ENCODE results near the gene ATAT1. TPM values are rescaled to one million over a fixed set of nuclear protein-coding genes. Genes with fewer than 3 reads are reported as not detected.

ATAT1 gene
- 24.6 and 28.0 TPM in 2 replicates for total RNA-seq (2011; cell fraction: chromatin; rRNA removed; ENCODE audit: low replicate concordance)
- total RNA-seq (2011; cell fraction: nucleolus; rRNA removed), result 10.2 and 12.0 TPM in 2 replicates
- 21.6 and 43.5 TPM in 2 replicates for total RNA-seq (2011; cell fraction: nucleoplasm; rRNA removed)
- total RNA-seq (2014; rRNA removed), result 1.00 and 2.9 TPM in 2 replicates
- total RNA-seq (2014; rRNA removed; fragmentation: Illumina TruSeq; extraction: Trizol), result 1.5 and 1.7 TPM in 2 replicates
- total RNA-seq (2015; rRNA removed; fragmentation: Illumina TruSeq; extraction: Trizol), result 1.6 and 1.7 TPM in 2 replicates
- 3.7 and 4.1 TPM in 2 replicates for total RNA-seq (2021)
- polyA plus RNA-seq (2011; rRNA removed), result 4.2 and 7.4 TPM in 2 replicates
- polyA plus RNA-seq (2011; cell fraction: cytosol; rRNA removed), result 4.0 and 6.1 TPM in 2 replicates
- polyA plus RNA-seq (2011; cell fraction: nucleus; rRNA removed), result 38.2 and 41.0 TPM in 2 replicates
- polyA plus RNA-seq (2012), result 4.5 and 6.2 TPM in 2 replicates
- 4.3 and 5.8 TPM in 2 replicates for polyA plus RNA-seq (2014; fragmentation: Illumina TruSeq; extraction: Trizol)
- under 1 TPM; 0.65 to 0.71 TPM for polyA plus RNA-seq (2014; fragmentation: Nextera tagmentation; extraction: Ambion mirVana)
- 4.9 and 5.1 TPM in 2 replicates for polyA plus RNA-seq (2014; rRNA removed)
- polyA minus RNA-seq (2011; rRNA and poly(A)+ RNA removed), result 3.3 and 3.9 TPM in 2 replicates
- 1.5 and 2.3 TPM in 2 replicates for polyA minus RNA-seq (2011; cell fraction: cytosol; rRNA and poly(A)+ RNA removed)
- polyA minus RNA-seq (2011; cell fraction: nucleus; rRNA and poly(A)+ RNA removed), result 4.8 and 7.0 TPM in 2 replicates
- Bru-seq, nascent RNA, result percentile 52 among the genes with signal in this experiment
- percentile 62 among the genes with signal in this experiment for BruChase-seq, experiment 1, labeled RNA remaining after a 2-hour chase
- percentile 68 among the genes with signal in this experiment for BruChase-seq, experiment 2, labeled RNA remaining after a 6-hour chase
- long read RNA-seq, experiment 1, partial matches to known transcripts, result 5 of 8 reads
- long read RNA-seq, experiment 1, other reads (novel, unspliced or antisense), result 1 of 8 reads
- long read RNA-seq, experiment 2, partial matches to known transcripts, result 2 of 7 reads
- long read RNA-seq, experiment 2, other reads (novel, unspliced or antisense), result 2 of 7 reads
- long read RNA-seq, experiment 3, partial matches to known transcripts, result 0 of 2 reads
- long read RNA-seq, experiment 3, other reads (novel, unspliced or antisense), result 0 of 2 reads

GRCh38 chr6:30626484-30627366, at the start of gene ATAT1:
TSS of gene ATAT1 (plus strand) at chr6:30626874.
- Histone ChIP-seq H4K20me1 (replicated peaks; ENCODE audit: control insufficient read depth, insufficient read depth, low read length) (no peaks in the 10 kb centered on the region), H3K4me2 (ENCODE audit: insufficient read depth, low read length) (peak within 1 kb of the TSS; percentile 69), H3K36me3 (ENCODE audit: control insufficient read depth, insufficient read depth, low read length) (peaks cover 63% of the 10 kb centered on the region), H3K27ac (ENCODE audit: extremely low read depth, low read depth, low read length) (peak within 1 kb of the TSS; percentile 40; the same call in 1 of the 3 replicates), H3K4me3 (peak within 1 kb of the TSS; percentile 42), H3K9me3 (replicated peaks; ENCODE audit: control insufficient read depth, insufficient read depth, low read depth, low read length) (no peaks in the 10 kb centered on the region), H3K27me3 (ENCODE audit: control insufficient read depth in 2 of 2, insufficient read depth in 2 of 2, low read length in 2 of 2) (no peaks in the 10 kb centered on the region), H3K9ac (ENCODE audit: insufficient read depth in 1 of 2, low read depth in 2 of 2, low read length in 2 of 2) (peak within 1 kb of the TSS; percentile 46 to 84), H3K4me1 (replicated peaks in 1 of 2; ENCODE audit: control insufficient read depth in 2 of 2, insufficient read depth in 2 of 2, low read length in 2 of 2) (peaks cover 0 to 12% of the 10 kb centered on the region in 2 experiments; a peak in 2 of 5 replicates), H3K9me1 (ENCODE audit: control insufficient read depth, insufficient read depth, low read length) (no peaks in the 10 kb centered on the region), H2AFZ (ENCODE audit: low read depth, low read length) (peak within 1 kb of the TSS; percentile 69), H3K79me2 (ENCODE audit: control insufficient read depth, insufficient read depth, low read length) (no peaks in the 10 kb centered on the region; the same call in 2 of the 3 replicates)
- DNase-seq (ENCODE audit: extremely low read depth in 1 of 4, low spot score in 3 of 4) (peak; percentile 59 to 76 (median 62)), ATAC-seq (peak; percentile 89), FAIRE-seq (no peak)
- 53% methylated on average over 33 of the region's 36 CpGs for WGBS (ENCODE audit: insufficient coverage, low coverage, missing lambda C conversion rate)
- ChIA-PET POLR2A (interaction anchor here (1.0 to 2.2 kb wide), 6 partner anchors 8 to 13 kb away, joined by 3 to 13 read pairs (median 4); partner anchors contain the start of gene PPP1R10), CTCF (ENCODE audit: low intra/inter-chr PET ratio) (interaction anchor here (0.5 kb wide), 1 partner anchor 104 kb away, joined by 4 read pairs; no protein-coding TSS in a partner anchor)
- BruUV-seq (replicated peaks), result no TSS peak
- intact Hi-C loops (cut with micrococcal nuclease), result no loop called here
- in situ Hi-C loops (cut with MboI), result no loop called here
- TF ChIP-seq RBM17 (IDR thresholded peaks at IDR 0.05; ENCODE audit: borderline replicate concordance, low read depth, low read length) (no peak), TEAD2 (tag; IDR thresholded peaks at IDR 0.05) (no peak), ZNF695 (CRISPR knock-in tag; IDR thresholded peaks at IDR 0.05) (0 out of 2 replicates have a peak, but pooled peaks have one; percentile 12), USF2 (CRISPR knock-in tag; IDR thresholded peaks at IDR 0.05) (no peak), MAFF (IDR thresholded peaks at IDR 0.05; ENCODE audit: low read length) (no peak), SREBF1 (IDR thresholded peaks at IDR 0.05; ENCODE audit: borderline replicate concordance, low read depth, low read length) (no peak), SAFB2 (IDR thresholded peaks at IDR 0.05; ENCODE audit: borderline replicate concordance, low read depth, low read length, severe bottlenecking) (no peak), NFIX (CRISPR knock-in tag; IDR thresholded peaks at IDR 0.05; ENCODE audit: low read depth) (no peak), NFATC3 (IDR thresholded peaks at IDR 0.05) (no peak), PBX2 (CRISPR knock-in tag; IDR thresholded peaks at IDR 0.05; ENCODE audit: low read depth) (no peak), PBX2 (tag; conservative IDR thresholded peaks at IDR 0.05; ENCODE audit: low read depth) (no peak), ZNF551 (CRISPR knock-in tag; IDR thresholded peaks at IDR 0.05) (no peak), ZBTB1 (CRISPR knock-in tag; IDR thresholded peaks at IDR 0.05; ENCODE audit: borderline replicate concordance, low read depth) (no peak)

All from K562 (cell line).